Measurements from ENCODE around the gene TBC1D10B.
A peak's percentile ranks its signal among the peaks of the same experiment; 100 is the strongest.

The TBC1D10B gene

DNA sequence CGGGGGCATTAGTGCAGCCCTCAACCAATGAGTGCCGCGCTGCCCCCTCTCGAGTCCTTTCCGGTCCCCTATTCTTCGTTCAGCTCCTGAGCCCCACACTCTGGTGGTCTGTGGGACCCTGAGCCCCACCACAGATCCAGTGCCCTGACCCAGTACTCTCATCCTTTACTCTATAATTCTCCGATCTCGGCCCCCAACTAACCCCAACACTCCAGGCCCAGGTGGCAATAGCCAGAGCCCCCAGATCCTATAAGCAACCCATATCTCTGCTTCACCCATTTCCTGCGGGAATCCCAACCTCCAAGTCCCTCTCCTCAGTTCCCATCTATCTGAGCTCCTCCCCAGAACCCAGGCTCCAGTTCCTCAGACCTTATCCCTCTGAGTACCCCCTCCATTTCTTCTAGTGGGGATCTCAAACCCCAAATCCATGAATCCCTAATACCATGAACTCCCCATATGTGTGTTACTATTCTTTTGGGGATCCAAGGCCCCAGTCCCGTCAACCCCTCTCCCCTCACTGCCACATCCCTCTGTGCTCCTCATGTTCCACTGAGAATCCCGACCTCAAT, 1.0 kb upstream of the TBC1D10B start:
- Histone ChIP-seq H3K27ac (ENCODE audit: insufficient read depth, low read depth, low read length, poor library complexity, severe bottlenecking) (peak overlapping the region; percentile 82), H3K36me3 (ENCODE audit: control insufficient read depth, insufficient read depth, low read length) (no peaks in the 10 kb centered on the region), H3K9me3 (ENCODE audit: control insufficient read depth, low read length) (no peaks in the 10 kb centered on the region), H3K4me1 (ENCODE audit: control insufficient read depth, insufficient read depth, low read length) (peaks cover 30% of the 10 kb centered on the region), H3K27me3 (ENCODE audit: control insufficient read depth, insufficient read depth, low read length, poor library complexity, severe bottlenecking) (no peaks in the 10 kb centered on the region), H3K4me3 (ENCODE audit: insufficient read depth, low read depth, low read length) (peak overlapping the region; percentile 43)
- 28 to 30% methylated on average over 11 of the region's 11 CpGs for WGBS, 2 experiments

DNA sequence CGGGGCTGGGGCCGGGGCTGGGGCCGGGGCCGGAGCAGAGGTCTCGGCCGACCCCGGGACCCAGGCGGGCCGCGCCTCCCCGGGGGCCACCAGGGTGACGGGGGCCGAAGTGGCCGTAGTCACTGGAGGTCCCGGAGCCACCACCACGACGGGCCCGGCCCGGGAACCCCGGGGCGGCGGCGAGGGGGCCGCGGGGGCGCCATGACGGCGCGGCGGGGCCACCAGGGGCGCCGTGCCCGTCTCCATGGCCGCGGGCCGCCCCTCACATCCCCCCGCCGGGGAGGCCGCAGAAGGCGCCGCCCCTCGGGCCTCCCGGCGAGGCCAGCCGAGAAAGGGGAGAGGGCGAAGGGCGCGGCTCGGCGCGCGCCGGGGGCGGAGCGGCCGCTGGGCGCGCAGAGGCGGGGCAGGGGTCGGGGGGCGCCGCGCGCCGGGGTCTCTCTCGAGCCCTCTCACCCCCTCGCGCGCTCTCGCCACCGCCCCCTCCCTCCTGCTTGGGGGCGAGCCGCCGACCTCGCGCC, 297 bp downstream of the TBC1D10B start:
- H3K27ac ChIP-seq (ENCODE audit: insufficient read depth, low read depth, low read length, poor library complexity, severe bottlenecking) = no peak overlapping the region
- WGBS, 2 experiments = 0% methylated on average over 76 of the region's 76 CpGs
- no peaks in the 10 kb centered on the region for H3K36me3 ChIP-seq (ENCODE audit: control insufficient read depth, insufficient read depth, low read length)
- H3K9me3 ChIP-seq (ENCODE audit: control insufficient read depth, low read length) = no peaks in the 10 kb centered on the region
- H3K4me1 ChIP-seq (ENCODE audit: control insufficient read depth, insufficient read depth, low read length) = peaks cover 20% of the 10 kb centered on the region
- peak overlapping the region; percentile 66 for H3K4me3 ChIP-seq (ENCODE audit: insufficient read depth, low read depth, low read length)
- no peaks in the 10 kb centered on the region for H3K27me3 ChIP-seq (ENCODE audit: control insufficient read depth, insufficient read depth, low read length, poor library complexity, severe bottlenecking)

GRCh38 chr16:30369091-30369937, 980 bp downstream of the TBC1D10B start:
- H3K27ac ChIP-seq (ENCODE audit: insufficient read depth, low read depth, low read length, poor library complexity, severe bottlenecking) = no peak overlapping the region
- WGBS, 2 experiments = 14 to 16% methylated on average over 45 of the region's 45 CpGs
- H3K27me3 ChIP-seq (ENCODE audit: control insufficient read depth, insufficient read depth, low read length, poor library complexity, severe bottlenecking) = no peaks in the 10 kb centered on the region
- peaks cover 3% of the 10 kb centered on the region for H3K36me3 ChIP-seq (ENCODE audit: control insufficient read depth, insufficient read depth, low read length)
- H3K4me3 ChIP-seq (ENCODE audit: insufficient read depth, low read depth, low read length) = peak overlapping the region; percentile 66
- H3K9me3 ChIP-seq (ENCODE audit: control insufficient read depth, low read length) = no peaks in the 10 kb centered on the region
- H3K4me1 ChIP-seq (ENCODE audit: control insufficient read depth, insufficient read depth, low read length) = peaks cover 20% of the 10 kb centered on the region

GRCh38 chr16:30368792-30369090, 1.6 kb downstream of the TBC1D10B start:
- H3K4me1 ChIP-seq (ENCODE audit: control insufficient read depth, insufficient read depth, low read length) = peaks cover 20% of the 10 kb centered on the region
- no peaks in the 10 kb centered on the region for H3K27me3 ChIP-seq (ENCODE audit: control insufficient read depth, insufficient read depth, low read length, poor library complexity, severe bottlenecking)
- peaks cover 3% of the 10 kb centered on the region for H3K36me3 ChIP-seq (ENCODE audit: control insufficient read depth, insufficient read depth, low read length)
- H3K4me3 ChIP-seq (ENCODE audit: insufficient read depth, low read depth, low read length) = peak overlapping the region; percentile 66
- H3K27ac ChIP-seq (ENCODE audit: insufficient read depth, low read depth, low read length, poor library complexity, severe bottlenecking) = no peak overlapping the region
- 56 to 59% methylated on average over 4 of the region's 4 CpGs for WGBS, 2 experiments
- H3K9me3 ChIP-seq (ENCODE audit: control insufficient read depth, low read length) = no peaks in the 10 kb centered on the region

DNA sequence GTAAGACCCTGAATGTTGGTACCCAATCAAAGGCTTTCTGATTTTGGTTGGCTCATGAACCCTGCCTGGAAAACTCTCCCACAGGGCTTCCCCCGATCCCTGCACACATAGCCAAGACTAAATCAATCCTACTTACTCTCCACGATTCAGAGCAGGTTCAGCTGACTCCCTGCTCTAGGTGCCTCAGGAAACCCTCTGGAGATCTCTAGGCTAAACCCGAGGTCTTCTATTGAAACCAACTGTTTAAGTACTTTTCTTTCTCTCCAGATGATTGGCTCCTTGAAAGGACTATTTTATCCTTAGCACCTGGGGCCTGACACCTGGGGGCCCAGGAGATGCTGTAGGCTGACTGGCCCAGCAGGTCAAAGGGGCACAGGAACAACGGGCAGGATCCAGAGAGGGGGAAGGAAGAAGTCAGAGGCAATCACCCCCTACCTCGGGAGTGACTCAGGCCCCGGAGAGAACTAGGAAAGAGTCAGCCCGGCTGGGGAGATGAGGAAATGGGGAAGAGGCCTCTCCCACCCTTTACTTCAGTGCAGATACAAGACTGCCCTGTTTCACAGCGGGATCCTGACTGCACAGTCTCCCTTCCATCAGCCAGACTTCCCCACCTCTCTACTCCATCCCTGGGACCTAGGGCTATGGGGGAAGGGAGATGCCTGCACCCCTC, 2.0 kb downstream of the TBC1D10B start:
- Histone ChIP-seq H3K27me3 (ENCODE audit: control insufficient read depth, insufficient read depth, low read length, poor library complexity, severe bottlenecking) (no peaks in the 10 kb centered on the region), H3K4me3 (ENCODE audit: insufficient read depth, low read depth, low read length) (peak overlapping the region; percentile 66), H3K27ac (ENCODE audit: insufficient read depth, low read depth, low read length, poor library complexity, severe bottlenecking) (no peak overlapping the region), H3K36me3 (ENCODE audit: control insufficient read depth, insufficient read depth, low read length) (peaks cover 3% of the 10 kb centered on the region), H3K4me1 (ENCODE audit: control insufficient read depth, insufficient read depth, low read length) (peaks cover 20% of the 10 kb centered on the region), H3K9me3 (ENCODE audit: control insufficient read depth, low read length) (no peaks in the 10 kb centered on the region)
- WGBS, 2 experiments = 52 to 61% methylated on average over 8 of the region's 8 CpGs

- Histone ChIP-seq H3K36me3 (ENCODE audit: control insufficient read depth, insufficient read depth, low read length) (peaks cover 3% of the 10 kb centered on the region), H3K4me1 (ENCODE audit: control insufficient read depth, insufficient read depth, low read length) (peaks cover 20% of the 10 kb centered on the region), H3K27me3 (ENCODE audit: control insufficient read depth, insufficient read depth, low read length, poor library complexity, severe bottlenecking) (no peaks in the 10 kb centered on the region), H3K9me3 (ENCODE audit: control insufficient read depth, low read length) (no peaks in the 10 kb centered on the region), H3K4me3 (ENCODE audit: insufficient read depth, low read depth, low read length) (no peak overlapping the region), H3K27ac (ENCODE audit: insufficient read depth, low read depth, low read length, poor library complexity, severe bottlenecking) (no peak overlapping the region)
- WGBS, 2 experiments = 91 to 94% methylated on average over 10 of the region's 10 CpGs
These were observed 2.8 kb downstream of the TBC1D10B start for GRCh38 chr16:30367349-30368009.

DNA sequence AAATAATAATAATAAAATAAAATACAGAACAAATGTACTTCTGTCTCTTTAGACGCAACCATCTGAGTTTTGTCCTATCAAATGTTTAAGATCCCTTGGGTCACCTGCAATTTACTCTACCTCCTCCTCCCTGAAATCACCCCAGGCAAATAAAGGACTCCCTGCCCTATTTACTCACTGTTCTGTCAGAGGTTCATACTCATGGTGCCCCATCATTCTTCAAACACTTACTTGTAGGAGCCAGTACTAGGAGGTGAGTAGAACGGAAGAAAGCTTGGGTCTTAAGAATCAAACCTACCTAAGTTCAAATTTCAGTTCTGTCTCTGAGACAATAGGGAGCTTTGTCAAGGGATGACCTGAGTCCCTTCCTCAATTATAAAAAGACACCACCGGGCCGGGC, 3.8 kb downstream of the TBC1D10B start:
- H3K27ac ChIP-seq (ENCODE audit: insufficient read depth, low read depth, low read length, poor library complexity, severe bottlenecking) = no peak overlapping the region
- peaks cover 3% of the 10 kb centered on the region for H3K36me3 ChIP-seq (ENCODE audit: control insufficient read depth, insufficient read depth, low read length)
- no peaks in the 10 kb centered on the region for H3K27me3 ChIP-seq (ENCODE audit: control insufficient read depth, insufficient read depth, low read length, poor library complexity, severe bottlenecking)
- peaks cover 18% of the 10 kb centered on the region for H3K4me1 ChIP-seq (ENCODE audit: control insufficient read depth, insufficient read depth, low read length)
- no peaks in the 10 kb centered on the region for H3K9me3 ChIP-seq (ENCODE audit: control insufficient read depth, low read length)
- H3K4me3 ChIP-seq (ENCODE audit: insufficient read depth, low read depth, low read length) = no peak overlapping the region
- 91 to 93% methylated on average over 4 of the region's 4 CpGs for WGBS, 2 experiments

DNA sequence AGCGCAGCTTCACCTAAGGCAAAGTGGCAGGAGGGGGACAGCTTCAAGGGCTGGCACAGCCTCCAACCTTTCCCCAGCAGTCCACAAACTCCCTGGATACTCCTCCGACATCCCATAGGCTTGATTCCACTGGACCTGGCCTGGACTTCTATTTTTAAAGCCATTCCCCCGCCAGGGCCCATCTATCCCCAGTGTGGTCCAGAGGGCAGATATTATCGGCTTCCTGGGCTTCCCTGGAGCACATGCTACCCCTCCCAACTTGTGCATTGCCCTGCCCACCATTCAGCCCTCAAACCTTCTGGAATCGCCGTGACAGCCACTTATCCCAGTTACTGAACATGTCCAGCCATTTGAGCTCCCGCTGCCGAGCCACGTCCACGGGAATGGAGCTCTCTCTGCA, 5.1 kb downstream of the TBC1D10B start:
- peaks cover 3% of the 10 kb centered on the region for H3K36me3 ChIP-seq (ENCODE audit: control insufficient read depth, insufficient read depth, low read length)
- peaks cover 14% of the 10 kb centered on the region for H3K4me1 ChIP-seq (ENCODE audit: control insufficient read depth, insufficient read depth, low read length)
- no peak overlapping the region for H3K4me3 ChIP-seq (ENCODE audit: insufficient read depth, low read depth, low read length)
- H3K27me3 ChIP-seq (ENCODE audit: control insufficient read depth, insufficient read depth, low read length, poor library complexity, severe bottlenecking) = no peaks in the 10 kb centered on the region
- H3K9me3 ChIP-seq (ENCODE audit: control insufficient read depth, low read length) = no peaks in the 10 kb centered on the region
- 95 to 96% methylated on average over 10 of the region's 10 CpGs for WGBS, 2 experiments
- H3K27ac ChIP-seq (ENCODE audit: insufficient read depth, low read depth, low read length, poor library complexity, severe bottlenecking) = no peak overlapping the region

DNA sequence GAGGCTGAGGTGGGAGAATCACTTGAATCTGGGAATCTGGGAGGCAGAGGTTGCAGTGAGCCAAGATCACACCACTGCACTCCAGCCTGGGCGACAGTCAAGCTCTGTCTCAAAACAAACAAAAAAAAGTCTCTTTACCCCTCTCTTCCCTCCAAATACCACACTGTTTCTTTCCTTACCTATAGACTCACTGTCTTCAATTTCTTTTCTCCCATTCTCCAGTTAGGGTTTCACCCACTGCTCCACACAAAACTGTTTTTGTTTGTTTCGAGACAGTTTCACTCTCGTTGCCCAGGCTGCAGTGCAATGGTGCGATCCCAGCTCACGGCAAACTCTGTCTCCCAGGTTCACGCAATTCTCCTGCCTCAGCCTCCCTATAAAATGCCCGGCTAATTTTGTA, 9.1 kb downstream of the TBC1D10B start:
- H3K4me3 ChIP-seq (ENCODE audit: insufficient read depth, low read depth, low read length) = no peak overlapping the region
- no peaks in the 10 kb centered on the region for H3K9me3 ChIP-seq (ENCODE audit: control insufficient read depth, low read length)
- no peaks in the 10 kb centered on the region for H3K4me1 ChIP-seq (ENCODE audit: control insufficient read depth, insufficient read depth, low read length)
- no peaks in the 10 kb centered on the region for H3K27me3 ChIP-seq (ENCODE audit: control insufficient read depth, insufficient read depth, low read length, poor library complexity, severe bottlenecking)
- 95 to 96% methylated on average over 7 of the region's 7 CpGs for WGBS, 2 experiments
- peaks cover 3% of the 10 kb centered on the region for H3K36me3 ChIP-seq (ENCODE audit: control insufficient read depth, insufficient read depth, low read length)
- H3K27ac ChIP-seq (ENCODE audit: insufficient read depth, low read depth, low read length, poor library complexity, severe bottlenecking) = no peak overlapping the region

GRCh38 chr16:30359871-30360170, 10.5 kb downstream of the TBC1D10B start:
- 79% methylated on average over 6 of the region's 6 CpGs for WGBS, 2 experiments
- no peaks in the 10 kb centered on the region for H3K4me1 ChIP-seq (ENCODE audit: control insufficient read depth, insufficient read depth, low read length)
- H3K36me3 ChIP-seq (ENCODE audit: control insufficient read depth, insufficient read depth, low read length) = peaks cover 2% of the 10 kb centered on the region

More at GRCh38 chr16:30359871-30360170, 10.5 kb downstream of the TBC1D10B start:
- Histone ChIP-seq H3K9me3 (ENCODE audit: control insufficient read depth, low read length) (no peaks in the 10 kb centered on the region), H3K4me3 (ENCODE audit: insufficient read depth, low read depth, low read length) (no peak overlapping the region), H3K27ac (ENCODE audit: insufficient read depth, low read depth, low read length, poor library complexity, severe bottlenecking) (no peak overlapping the region), H3K27me3 (ENCODE audit: control insufficient read depth, insufficient read depth, low read length, poor library complexity, severe bottlenecking) (no peaks in the 10 kb centered on the region)

All from ectodermal cell (in vitro differentiated cells).